Measurements from ENCODE around the gene HECTD4. TPM values are rescaled to one million over a fixed set of nuclear protein-coding genes. Genes with fewer than 3 reads are reported as not detected.

Gene HECTD4
- total and polyA plus RNA-seq, 2 experiments from 2014 or later, result 25.7 to 36.9 TPM

DNA sequence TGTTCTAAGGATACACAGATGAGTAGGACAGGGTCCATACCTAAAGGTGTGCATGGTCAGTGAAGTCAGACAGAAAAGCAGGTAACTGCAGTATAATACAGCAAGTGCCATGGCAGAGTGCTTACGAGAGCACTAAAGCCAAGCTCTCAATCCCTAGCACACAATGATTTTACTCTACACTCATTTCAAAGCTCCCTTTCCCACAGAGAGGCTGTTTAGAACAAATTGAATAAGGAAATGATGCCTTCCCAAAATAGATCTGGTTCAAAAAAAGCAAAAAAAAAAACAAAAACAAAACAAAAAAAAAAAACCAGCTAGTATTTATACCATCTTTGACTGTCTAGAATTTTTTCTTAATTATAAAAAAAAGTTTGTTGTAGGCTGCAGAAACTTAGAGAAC is 74.1 kb downstream of the HECTD4 start:
- no peak overlapping the region for H3K27ac Mint-ChIP-seq
- H3K9me3 Mint-ChIP-seq, result no peaks in the 10 kb centered on the region
- H3K4me1 ChIP-seq (ENCODE audit: insufficient read depth), result 0 out of 2 replicates have a peak, but pooled peaks cover 8% of the 10 kb centered on the region
- H4K20me1 ChIP-seq (replicated peaks; ENCODE audit: insufficient read depth), result no peaks in the 10 kb centered on the region
- no peak overlapping the region for H2AFZ ChIP-seq
- no peak for ATAC-seq
- H3K9me2 ChIP-seq (ENCODE audit: insufficient read depth), result no peaks in the 10 kb centered on the region
- no peak overlapping the region for H3K4me3 ChIP-seq
- no peak for DNase-seq (ENCODE audit: low spot score)
- H3K36me3 Mint-ChIP-seq (ENCODE audit: low read depth), result no peaks in the 10 kb centered on the region; the same call in 2 of the 3 replicates
- no peak overlapping the region for H3K27ac ChIP-seq (ENCODE audit: low read depth)
- no peak overlapping the region for H3K4me3 Mint-ChIP-seq
- no peaks in the 10 kb centered on the region for H3K4me1 Mint-ChIP-seq
- no peaks in the 10 kb centered on the region for H3K27me3 ChIP-seq (ENCODE audit: insufficient read depth)
- no peaks in the 10 kb centered on the region for H3F3A ChIP-seq (replicated peaks; ENCODE audit: low read depth)
- no peak overlapping the region for H3K4me2 ChIP-seq
- no peaks in the 10 kb centered on the region for H3K79me2 ChIP-seq (replicated peaks; ENCODE audit: insufficient read depth)
- peaks cover 7% of the 10 kb centered on the region; the same call in 1 of the 2 replicates for H3K36me3 ChIP-seq (ENCODE audit: insufficient read depth)
- H3K27me3 Mint-ChIP-seq (ENCODE audit: insufficient read depth, low read depth, poor library complexity), result no peaks in the 10 kb centered on the region
- TF ChIP-seq STAT1 (IDR thresholded peaks at IDR 0.05; ENCODE audit: unreplicated experiment) (no peak), POLR2AphosphoS5 (IDR thresholded peaks at IDR 0.05; ENCODE audit: low read depth) (no peak), ZNF331 (CRISPR knock-in tag; IDR thresholded peaks at IDR 0.05; ENCODE audit: low read depth) (no peak), EZH2phosphoT487 (IDR thresholded peaks at IDR 0.05; ENCODE audit: unreplicated experiment) (no peak), JUNB (IDR thresholded peaks at IDR 0.05; ENCODE audit: unreplicated experiment) (no peak), CREB1 (CRISPR knock-in tag; IDR thresholded peaks at IDR 0.05; ENCODE audit: low read depth) (no peak), EZH2 (IDR thresholded peaks at IDR 0.05; ENCODE audit: low read depth, unreplicated experiment) (no peak), ZNF114 (CRISPR knock-in tag; IDR thresholded peaks at IDR 0.05) (no peak), NANOG (IDR thresholded peaks at IDR 0.05; ENCODE audit: borderline replicate concordance) (no peak)
- TF ChIP-seq, protein P1, sequence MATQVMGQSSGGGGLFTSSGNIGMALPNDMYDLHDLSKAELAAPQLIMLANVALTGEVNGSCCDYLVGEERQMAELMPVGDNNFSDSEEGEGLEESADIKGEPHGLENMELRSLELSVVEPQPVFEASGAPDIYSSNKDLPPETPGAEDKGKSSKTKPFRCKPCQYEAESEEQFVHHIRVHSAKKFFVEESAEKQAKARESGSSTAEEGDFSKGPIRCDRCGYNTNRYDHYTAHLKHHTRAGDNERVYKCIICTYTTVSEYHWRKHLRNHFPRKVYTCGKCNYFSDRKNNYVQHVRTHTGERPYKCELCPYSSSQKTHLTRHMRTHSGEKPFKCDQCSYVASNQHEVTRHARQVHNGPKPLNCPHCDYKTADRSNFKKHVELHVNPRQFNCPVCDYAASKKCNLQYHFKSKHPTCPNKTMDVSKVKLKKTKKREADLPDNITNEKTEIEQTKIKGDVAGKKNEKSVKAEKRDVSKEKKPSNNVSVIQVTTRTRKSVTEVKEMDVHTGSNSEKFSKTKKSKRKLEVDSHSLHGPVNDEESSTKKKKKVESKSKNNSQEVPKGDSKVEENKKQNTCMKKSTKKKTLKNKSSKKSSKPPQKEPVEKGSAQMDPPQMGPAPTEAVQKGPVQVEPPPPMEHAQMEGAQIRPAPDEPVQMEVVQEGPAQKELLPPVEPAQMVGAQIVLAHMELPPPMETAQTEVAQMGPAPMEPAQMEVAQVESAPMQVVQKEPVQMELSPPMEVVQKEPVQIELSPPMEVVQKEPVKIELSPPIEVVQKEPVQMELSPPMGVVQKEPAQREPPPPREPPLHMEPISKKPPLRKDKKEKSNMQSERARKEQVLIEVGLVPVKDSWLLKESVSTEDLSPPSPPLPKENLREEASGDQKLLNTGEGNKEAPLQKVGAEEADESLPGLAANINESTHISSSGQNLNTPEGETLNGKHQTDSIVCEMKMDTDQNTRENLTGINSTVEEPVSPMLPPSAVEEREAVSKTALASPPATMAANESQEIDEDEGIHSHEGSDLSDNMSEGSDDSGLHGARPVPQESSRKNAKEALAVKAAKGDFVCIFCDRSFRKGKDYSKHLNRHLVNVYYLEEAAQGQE (IDR thresholded peaks at IDR 0.05; ENCODE audit: unreplicated experiment), result no peak
- TF ChIP-seq, protein P2, sequence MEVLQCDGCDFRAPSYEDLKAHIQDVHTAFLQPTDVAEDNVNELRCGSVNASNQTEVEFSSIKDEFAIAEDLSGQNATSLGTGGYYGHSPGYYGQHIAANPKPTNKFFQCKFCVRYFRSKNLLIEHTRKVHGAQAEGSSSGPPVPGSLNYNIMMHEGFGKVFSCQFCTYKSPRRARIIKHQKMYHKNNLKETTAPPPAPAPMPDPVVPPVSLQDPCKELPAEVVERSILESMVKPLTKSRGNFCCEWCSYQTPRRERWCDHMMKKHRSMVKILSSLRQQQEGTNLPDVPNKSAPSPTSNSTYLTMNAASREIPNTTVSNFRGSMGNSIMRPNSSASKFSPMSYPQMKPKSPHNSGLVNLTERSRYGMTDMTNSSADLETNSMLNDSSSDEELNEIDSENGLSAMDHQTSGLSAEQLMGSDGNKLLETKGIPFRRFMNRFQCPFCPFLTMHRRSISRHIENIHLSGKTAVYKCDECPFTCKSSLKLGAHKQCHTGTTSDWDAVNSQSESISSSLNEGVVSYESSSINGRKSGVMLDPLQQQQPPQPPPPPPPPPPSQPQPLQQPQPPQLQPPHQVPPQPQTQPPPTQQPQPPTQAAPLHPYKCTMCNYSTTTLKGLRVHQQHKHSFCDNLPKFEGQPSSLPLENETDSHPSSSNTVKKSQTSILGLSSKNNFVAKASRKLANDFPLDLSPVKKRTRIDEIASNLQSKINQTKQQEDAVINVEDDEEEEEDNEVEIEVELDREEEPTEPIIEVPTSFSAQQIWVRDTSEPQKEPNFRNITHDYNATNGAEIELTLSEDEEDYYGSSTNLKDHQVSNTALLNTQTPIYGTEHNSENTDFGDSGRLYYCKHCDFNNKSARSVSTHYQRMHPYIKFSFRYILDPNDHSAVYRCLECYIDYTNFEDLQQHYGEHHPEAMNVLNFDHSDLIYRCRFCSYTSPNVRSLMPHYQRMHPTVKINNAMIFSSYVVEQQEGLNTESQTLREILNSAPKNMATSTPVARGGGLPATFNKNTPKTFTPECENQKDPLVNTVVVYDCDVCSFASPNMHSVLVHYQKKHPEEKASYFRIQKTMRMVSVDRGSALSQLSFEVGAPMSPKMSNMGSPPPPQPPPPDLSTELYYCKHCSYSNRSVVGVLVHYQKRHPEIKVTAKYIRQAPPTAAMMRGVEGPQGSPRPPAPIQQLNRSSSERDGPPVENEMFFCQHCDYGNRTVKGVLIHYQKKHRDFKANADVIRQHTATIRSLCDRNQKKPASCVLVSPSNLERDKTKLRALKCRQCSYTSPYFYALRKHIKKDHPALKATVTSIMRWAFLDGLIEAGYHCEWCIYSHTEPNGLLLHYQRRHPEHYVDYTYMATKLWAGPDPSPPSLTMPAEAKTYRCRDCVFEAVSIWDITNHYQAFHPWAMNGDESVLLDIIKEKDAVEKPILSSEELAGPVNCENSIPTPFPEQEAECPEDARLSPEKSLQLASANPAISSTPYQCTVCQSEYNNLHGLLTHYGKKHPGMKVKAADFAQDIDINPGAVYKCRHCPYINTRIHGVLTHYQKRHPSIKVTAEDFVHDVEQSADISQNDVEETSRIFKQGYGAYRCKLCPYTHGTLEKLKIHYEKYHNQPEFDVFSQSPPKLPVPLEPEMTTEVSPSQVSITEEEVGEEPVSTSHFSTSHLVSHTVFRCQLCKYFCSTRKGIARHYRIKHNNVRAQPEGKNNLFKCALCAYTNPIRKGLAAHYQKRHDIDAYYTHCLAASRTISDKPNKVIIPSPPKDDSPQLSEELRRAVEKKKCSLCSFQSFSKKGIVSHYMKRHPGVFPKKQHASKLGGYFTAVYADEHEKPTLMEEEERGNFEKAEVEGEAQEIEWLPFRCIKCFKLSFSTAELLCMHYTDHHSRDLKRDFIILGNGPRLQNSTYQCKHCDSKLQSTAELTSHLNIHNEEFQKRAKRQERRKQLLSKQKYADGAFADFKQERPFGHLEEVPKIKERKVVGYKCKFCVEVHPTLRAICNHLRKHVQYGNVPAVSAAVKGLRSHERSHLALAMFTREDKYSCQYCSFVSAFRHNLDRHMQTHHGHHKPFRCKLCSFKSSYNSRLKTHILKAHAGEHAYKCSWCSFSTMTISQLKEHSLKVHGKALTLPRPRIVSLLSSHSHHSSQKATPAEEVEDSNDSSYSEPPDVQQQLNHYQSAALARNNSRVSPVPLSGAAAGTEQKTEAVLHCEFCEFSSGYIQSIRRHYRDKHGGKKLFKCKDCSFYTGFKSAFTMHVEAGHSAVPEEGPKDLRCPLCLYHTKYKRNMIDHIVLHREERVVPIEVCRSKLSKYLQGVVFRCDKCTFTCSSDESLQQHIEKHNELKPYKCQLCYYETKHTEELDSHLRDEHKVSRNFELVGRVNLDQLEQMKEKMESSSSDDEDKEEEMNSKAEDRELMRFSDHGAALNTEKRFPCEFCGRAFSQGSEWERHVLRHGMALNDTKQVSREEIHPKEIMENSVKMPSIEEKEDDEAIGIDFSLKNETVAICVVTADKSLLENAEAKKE (CRISPR knock-in tag; IDR thresholded peaks at IDR 0.05), result no peak
- TF ChIP-seq, protein P3, sequence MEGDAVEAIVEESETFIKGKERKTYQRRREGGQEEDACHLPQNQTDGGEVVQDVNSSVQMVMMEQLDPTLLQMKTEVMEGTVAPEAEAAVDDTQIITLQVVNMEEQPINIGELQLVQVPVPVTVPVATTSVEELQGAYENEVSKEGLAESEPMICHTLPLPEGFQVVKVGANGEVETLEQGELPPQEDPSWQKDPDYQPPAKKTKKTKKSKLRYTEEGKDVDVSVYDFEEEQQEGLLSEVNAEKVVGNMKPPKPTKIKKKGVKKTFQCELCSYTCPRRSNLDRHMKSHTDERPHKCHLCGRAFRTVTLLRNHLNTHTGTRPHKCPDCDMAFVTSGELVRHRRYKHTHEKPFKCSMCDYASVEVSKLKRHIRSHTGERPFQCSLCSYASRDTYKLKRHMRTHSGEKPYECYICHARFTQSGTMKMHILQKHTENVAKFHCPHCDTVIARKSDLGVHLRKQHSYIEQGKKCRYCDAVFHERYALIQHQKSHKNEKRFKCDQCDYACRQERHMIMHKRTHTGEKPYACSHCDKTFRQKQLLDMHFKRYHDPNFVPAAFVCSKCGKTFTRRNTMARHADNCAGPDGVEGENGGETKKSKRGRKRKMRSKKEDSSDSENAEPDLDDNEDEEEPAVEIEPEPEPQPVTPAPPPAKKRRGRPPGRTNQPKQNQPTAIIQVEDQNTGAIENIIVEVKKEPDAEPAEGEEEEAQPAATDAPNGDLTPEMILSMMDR (conservative IDR thresholded peaks at IDR 0.05; ENCODE audit: low read depth in 2 of 2), result no peak
- TF ChIP-seq, protein P4, sequence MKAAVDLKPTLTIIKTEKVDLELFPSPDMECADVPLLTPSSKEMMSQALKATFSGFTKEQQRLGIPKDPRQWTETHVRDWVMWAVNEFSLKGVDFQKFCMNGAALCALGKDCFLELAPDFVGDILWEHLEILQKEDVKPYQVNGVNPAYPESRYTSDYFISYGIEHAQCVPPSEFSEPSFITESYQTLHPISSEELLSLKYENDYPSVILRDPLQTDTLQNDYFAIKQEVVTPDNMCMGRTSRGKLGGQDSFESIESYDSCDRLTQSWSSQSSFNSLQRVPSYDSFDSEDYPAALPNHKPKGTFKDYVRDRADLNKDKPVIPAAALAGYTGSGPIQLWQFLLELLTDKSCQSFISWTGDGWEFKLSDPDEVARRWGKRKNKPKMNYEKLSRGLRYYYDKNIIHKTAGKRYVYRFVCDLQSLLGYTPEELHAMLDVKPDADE (IDR thresholded peaks at IDR 0.05), result no peak

All from GM23338 (cell line).